ENCODE results near the gene EFCC1.

The EFCC1 gene

GRCh38 chr3:128991355-128991895 lies 9.7 kb upstream of the EFCC1 start:
- Mint-ChIP-seq H3K36me3 (peaks cover 4% of the 10 kb centered on the region), H3K27ac (no peak overlapping the region), H3K4me1 (peaks cover 15% of the 10 kb centered on the region), H3K4me3 (no peak overlapping the region), H3K9me3 (no peaks in the 10 kb centered on the region)
- ATAC-seq (no peak), DNase-seq (ENCODE audit: low spot score in 2 of 2) (no peak)

DNA sequence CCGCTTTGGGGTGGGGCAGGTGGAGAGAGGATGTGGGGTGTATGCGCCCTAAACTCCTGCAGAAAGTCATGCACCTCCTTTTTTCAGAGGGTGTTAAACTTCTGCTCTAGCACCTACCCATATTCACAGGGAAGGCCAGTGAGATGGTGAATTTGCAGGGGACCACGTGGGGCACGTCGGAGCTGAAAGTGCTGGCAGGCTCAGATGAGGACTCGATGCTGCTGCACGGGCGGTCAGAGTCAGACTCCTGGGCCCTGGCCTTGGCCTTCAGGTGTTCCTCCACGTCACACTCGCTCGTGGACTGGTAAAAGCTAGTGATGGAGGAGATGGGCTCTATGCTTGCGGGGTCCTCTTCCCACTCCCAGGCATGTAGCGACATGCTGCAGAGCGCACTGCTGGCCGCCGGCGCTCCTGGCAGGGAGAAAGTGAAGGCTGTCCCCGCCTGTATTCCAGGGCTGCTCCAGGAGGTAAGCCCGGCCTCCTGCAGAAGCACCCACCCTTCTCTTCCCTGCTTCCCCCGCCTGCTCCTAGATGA lies 8.1 kb upstream of the EFCC1 start:
- H3K27ac Mint-ChIP-seq, result peak overlapping the region; percentile 79
- H3K4me1 Mint-ChIP-seq, result peaks cover 15% of the 10 kb centered on the region
- DNase-seq (ENCODE audit: low spot score in 2 of 2), result no peak
- ATAC-seq, result no peak
- peaks cover 4% of the 10 kb centered on the region for H3K36me3 Mint-ChIP-seq
- no peaks in the 10 kb centered on the region for H3K9me3 Mint-ChIP-seq
- H3K4me3 Mint-ChIP-seq, result peak overlapping the region; percentile 63

GRCh38 chr3:128993461-128994172 lies 7.5 kb upstream of the EFCC1 start, which contains the start of gene CFAP92:
TSS of gene CFAP92 (minus strand) at chr3:128994076. CDS start at chr3:128993304, 772 bp downstream.
- Mint-ChIP-seq H3K4me3 (peak within 1 kb of the TSS; percentile 63), H3K9me3 (no peaks in the 10 kb centered on the region), H3K36me3 (peaks cover 4% of the 10 kb centered on the region), H3K4me1 (peaks cover 15% of the 10 kb centered on the region), H3K27ac (peak within 1 kb of the TSS; percentile 79)
- ATAC-seq (peak; percentile 99), DNase-seq (ENCODE audit: low spot score in 2 of 2) (peak; percentile 81 to 93)

GRCh38 chr3:128994173-128994512 lies 7.0 kb upstream of the EFCC1 start:
- no peak for DNase-seq (ENCODE audit: low spot score in 2 of 2)
- no peak for ATAC-seq
- Mint-ChIP-seq H3K4me3 (peak overlapping the region; percentile 63), H3K36me3 (peaks cover 4% of the 10 kb centered on the region), H3K9me3 (no peaks in the 10 kb centered on the region), H3K4me1 (peaks cover 15% of the 10 kb centered on the region), H3K27ac (peak overlapping the region; percentile 49)

- ATAC-seq, result no peak
- H3K36me3 Mint-ChIP-seq, result peaks cover 4% of the 10 kb centered on the region
- no peak for DNase-seq (ENCODE audit: low spot score in 2 of 2)
- no peaks in the 10 kb centered on the region for H3K9me3 Mint-ChIP-seq
- H3K27ac Mint-ChIP-seq, result peak overlapping the region; percentile 49
- peak overlapping the region; percentile 63 for H3K4me3 Mint-ChIP-seq
- peaks cover 15% of the 10 kb centered on the region for H3K4me1 Mint-ChIP-seq
Measured at GRCh38 chr3:128994581-128995546, 6.2 kb upstream of the EFCC1 start.

GRCh38 chr3:128995737-128996136 lies 5.4 kb upstream of the EFCC1 start:
- H3K9me3 Mint-ChIP-seq, result no peaks in the 10 kb centered on the region
- ATAC-seq (no peak), DNase-seq (ENCODE audit: low spot score in 2 of 2) (no peak)
- no peak overlapping the region for H3K27ac Mint-ChIP-seq
- H3K4me1 Mint-ChIP-seq, result peaks cover 15% of the 10 kb centered on the region
- no peak overlapping the region for H3K4me3 Mint-ChIP-seq
- H3K36me3 Mint-ChIP-seq, result peaks cover 4% of the 10 kb centered on the region

GRCh38 chr3:128996200-128996599 lies 4.9 kb upstream of the EFCC1 start:
- no peak overlapping the region for H3K27ac Mint-ChIP-seq
- H3K36me3 Mint-ChIP-seq, result peaks cover 4% of the 10 kb centered on the region
- no peak overlapping the region for H3K4me3 Mint-ChIP-seq
- DNase-seq (ENCODE audit: low spot score in 2 of 2), result no peak
- H3K4me1 Mint-ChIP-seq, result peaks cover 15% of the 10 kb centered on the region
- no peak for ATAC-seq
- H3K9me3 Mint-ChIP-seq, result no peaks in the 10 kb centered on the region

GRCh38 chr3:128996726-128997125 lies 4.4 kb upstream of the EFCC1 start:
- peaks cover 15% of the 10 kb centered on the region for H3K4me1 Mint-ChIP-seq
- peaks cover 4% of the 10 kb centered on the region for H3K36me3 Mint-ChIP-seq
- DNase-seq (ENCODE audit: low spot score in 2 of 2) (no peak), ATAC-seq (no peak)
- H3K27ac Mint-ChIP-seq, result no peak overlapping the region
- H3K9me3 Mint-ChIP-seq, result no peaks in the 10 kb centered on the region
- no peak overlapping the region for H3K4me3 Mint-ChIP-seq

- peaks cover 22% of the 10 kb centered on the region for H3K4me1 Mint-ChIP-seq
- H3K27ac Mint-ChIP-seq, result no peak overlapping the region
Measured at GRCh38 chr3:128997486-128998133, 3.5 kb upstream of the EFCC1 start.

DNA sequence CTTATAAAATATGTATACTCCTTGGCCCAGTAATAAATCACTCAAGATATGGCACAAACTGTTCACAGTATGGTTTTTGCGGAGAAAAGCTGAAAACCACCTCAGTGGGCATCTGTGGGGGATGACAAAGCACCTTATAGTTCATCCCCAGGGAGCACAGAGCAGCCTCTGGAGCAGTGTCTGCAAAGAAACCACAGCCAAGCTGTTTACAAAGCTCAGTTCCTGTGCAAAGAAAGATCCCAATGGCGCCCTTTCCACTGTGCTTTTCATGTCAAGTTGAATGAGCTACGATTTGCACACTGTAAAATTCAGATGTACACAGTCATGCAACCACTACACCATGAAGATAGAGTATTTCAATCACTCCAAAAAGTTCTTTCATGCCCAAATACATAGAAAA lies 2.5 kb upstream of the EFCC1 start:
- Mint-ChIP-seq H3K27ac (no peak overlapping the region), H3K4me3 (no peak overlapping the region), H3K4me1 (peaks cover 27% of the 10 kb centered on the region), H3K9me3 (no peaks in the 10 kb centered on the region), H3K36me3 (peaks cover 4% of the 10 kb centered on the region)
- no peak for DNase-seq (ENCODE audit: low spot score in 2 of 2)
- no peak for ATAC-seq

More at GRCh38 chr3:128997486-128998133, 3.5 kb upstream of the EFCC1 start:
- DNase-seq (ENCODE audit: low spot score in 2 of 2) (no peak), ATAC-seq (no peak)
- Mint-ChIP-seq H3K9me3 (no peaks in the 10 kb centered on the region), H3K4me3 (no peak overlapping the region), H3K36me3 (peaks cover 4% of the 10 kb centered on the region)

- H3K4me3 Mint-ChIP-seq, result no peak overlapping the region
- H3K27ac Mint-ChIP-seq, result no peak overlapping the region
- peaks cover 4% of the 10 kb centered on the region for H3K36me3 Mint-ChIP-seq
- H3K4me1 Mint-ChIP-seq, result peaks cover 25% of the 10 kb centered on the region
- ATAC-seq (no peak), DNase-seq (ENCODE audit: low spot score in 2 of 2) (no peak)
- H3K9me3 Mint-ChIP-seq, result no peaks in the 10 kb centered on the region
Measured at GRCh38 chr3:128999102-128999501, 2.0 kb upstream of the EFCC1 start.

DNA sequence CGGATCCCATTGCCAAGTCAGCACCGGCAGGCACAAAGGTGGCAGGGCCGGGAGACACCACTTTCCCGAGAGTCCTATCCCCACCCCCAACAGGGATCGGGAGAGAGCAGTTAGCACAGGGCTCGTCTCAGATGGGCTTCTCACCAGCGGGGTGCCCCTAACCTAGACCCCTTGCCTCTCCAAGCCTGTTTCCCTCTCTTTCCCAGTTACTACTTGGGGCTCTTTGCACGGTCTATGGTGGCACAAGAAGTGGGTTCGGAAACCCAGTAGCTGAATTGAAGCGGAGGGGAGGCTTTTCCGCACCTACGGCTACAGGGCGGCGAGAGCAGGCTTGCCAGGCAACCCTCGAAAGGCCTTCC lies 383 bp upstream of the EFCC1 start:
- H3K36me3 Mint-ChIP-seq, result no peaks in the 10 kb centered on the region
- peaks cover 27% of the 10 kb centered on the region for H3K4me1 Mint-ChIP-seq
- no peak overlapping the region for H3K27ac Mint-ChIP-seq
- no peaks in the 10 kb centered on the region for H3K9me3 Mint-ChIP-seq
- no peak for DNase-seq (ENCODE audit: low spot score in 2 of 2)
- peak overlapping the region; percentile 47 for H3K4me3 Mint-ChIP-seq
- no peak for ATAC-seq

- no peaks in the 10 kb centered on the region for H3K9me3 Mint-ChIP-seq
- ATAC-seq (peak; percentile 67), DNase-seq (ENCODE audit: low spot score in 2 of 2) (peak in 1 of 2 donors; percentile 61)
- H3K36me3 Mint-ChIP-seq, result no peaks in the 10 kb centered on the region
- peak overlapping the region; percentile 47 for H3K4me3 Mint-ChIP-seq
- no peak overlapping the region for H3K27ac Mint-ChIP-seq
- peaks cover 27% of the 10 kb centered on the region for H3K4me1 Mint-ChIP-seq
Measured at GRCh38 chr3:129001806-129002572, 885 bp downstream of the EFCC1 start.
